HG03342 (cell line): Measurements from ENCODE around the gene DNAJC16.

Experiments used
- ATAC-seq: cut with Tn5 transposase; IDR thresholded peaks from one replicate; pipeline ENCODE4 v1.9.1; 2021; ENCODE audit warnings: mild to moderate bottlenecking, moderate library complexity; ENCODE audit not compliant: unreplicated experiment

The DNAJC16 gene

GRCh38 chr1:15618655-15619525 lies 92.2 kb downstream of the DNAJC16 start:
- no peak for ATAC-seq

GRCh38 chr1:15620155-15620545 lies 93.5 kb downstream of the DNAJC16 start:
- no peak for ATAC-seq

GRCh38 chr1:15620902-15621682 lies 94.4 kb downstream of the DNAJC16 start:
- no peak for ATAC-seq

GRCh38 chr1:15621975-15622374 lies 95.3 kb downstream of the DNAJC16 start:
- no peak for ATAC-seq

GRCh38 chr1:15622712-15623373 lies 96.2 kb downstream of the DNAJC16 start:
- ATAC-seq, result no peak

- no peak for ATAC-seq
Observed at GRCh38 chr1:15623435-15623834, 96.8 kb downstream of the DNAJC16 start.

- ATAC-seq, result no peak
Observed at GRCh38 chr1:15624133-15624714, 97.6 kb downstream of the DNAJC16 start.

GRCh38 chr1:15625056-15625917 lies 98.6 kb downstream of the DNAJC16 start:
- ATAC-seq, result no peak
